Ovary (tissue), 10 donors: Measurements from ENCODE around the gene TLE4. TPM values are rescaled to one million over a fixed set of nuclear protein-coding genes. Genes with fewer than 3 reads are reported as not detected.

Experiments used
- DNase-seq, 5 donors: peaks; one replicate each; pipeline ENCODE4 v3.0.0-alpha.2; 2019 to 2020
- H3K27ac ChIP-seq, 2 donors: fragments of 200-600 bp; one replicate each; pipeline versions ENCODE4 v1.5.1 to v1.8.0; 2019 to 2022
- H3K27me3 ChIP-seq: fragments of 200-600 bp; one replicate; pipeline ENCODE4 v1.8.0; 2022
- H3K36me3 ChIP-seq: fragments of 200-600 bp; sonication (generic); one replicate; pipeline ENCODE4 v1.5.1; 2019
- H3K4me1 ChIP-seq: one replicate; pipeline ENCODE4 v1.8.1; 2013; ENCODE audit warnings: mild to moderate bottlenecking, moderate library complexity; ENCODE audit not compliant: insufficient read depth
- H3K4me3 ChIP-seq: fragments of 200-600 bp; sonication (generic); one replicate; pipeline ENCODE4 v1.5.1; 2017
- H3K9me3 ChIP-seq, 2 donors: fragments of 200-600 bp in 1 of 2; sonication (generic) in 1 of 2; one replicate each; pipeline versions ENCODE4 v1.5.1 to v1.8.1; 2013 to 2019; ENCODE audit warnings: mild to moderate bottlenecking in 1 of 2, moderate library complexity in 1 of 2
- EP300 ChIP-seq: sonication (generic); formaldehyde crosslinking; IDR thresholded peaks from one replicate; pipeline ENCODE4 v1.6.1; 2017; ENCODE audit warnings: antibody characterized with exemption
- POLR2A ChIP-seq: fragments of 450-650 bp; IDR thresholded peaks from one replicate; pipeline ENCODE4 v1.6.1; 2017; ENCODE audit warnings: antibody characterized with exemption, mild to moderate bottlenecking, moderate library complexity
- WGBS, 3 donors: extraction: QIAGEN DNeasy Blood & Tissue Kit in 1 of 3; methylation state at CpG; one replicate each; pipeline versions ENCODE4 v1.1.5 to v1.1.7; 2013 to 2017; 5-methylcytosine and 5-hydroxymethylcytosine counted together
- intact Hi-C, 4 donors: fragments of 100-400 bp; cut with DNase I; formaldehyde crosslinking; loops; one replicate each; pipeline versions ENCODE4 v1.11.0 to v1.15.1; 2022 to 2023
- long read RNA-seq, 3 donors: library from polyadenylated mRNA in 2 of 3; unstranded in 2 of 3; transcript quantifications; one replicate each; pipeline ENCODE4 v2.0.0 and lab custom pipeline, GENCODE V29; 2021 to 2026
- polyA plus RNA-seq, 2 donors: library from polyadenylated mRNA; stranded (reverse); fragments of 200-250 nt in 1 of 2; fragments of 350-450 nt in 1 of 2; fragmentation: Illumina TruSeq in 1 of 2; extraction: RNeasy Lipid Tissue Mini Kit (QIAGEN cat#74804) in 1 of 2; gene quantifications; one replicate each; pipeline ENCODE4 v1.2.3, GENCODE V29; 2013 to 2014
- total RNA-seq, 7 donors: library from RNA; depleted of rRNA in 2 of 7; stranded (reverse); fragments of >200 nt in 2 of 7; fragmentation: NEBNext Ultra II Directional in 3 of 7; extraction: Animal tissue kit (Norgen Biotek cat#: 25700) in 3 of 7; gene quantifications; one replicate each; pipeline versions ENCODE4 v1.1.0 to v1.2.4, GENCODE V29; 2016 to 2023
- TF ChIP-seq, protein P1 (sequence below), 3 donors: fragments of 450-650 bp in 2 of 3; fragments of 200-600 bp in 1 of 3; IDR thresholded peaks; one replicate each; pipeline versions ENCODE4 v1.5.1 to v1.8.0; 2016 to 2022; ENCODE audit warnings: antibody characterized with exemption in 3 of 3, mild to moderate bottlenecking in 1 of 3
- donor health status: DM: no; HTN: no; CAD: no; lungs with moderate emphysema.
- donor health status: DM: no; HTN: no; CAD: no.
- donor health status: Bipolar disorder and iron deficiency.
- donor health status: DM: yes; HTN: yes; CAD: no.
- donor health status: DM: no; HTN: no; CAD: no.
- donor health status: DM: yes; HTN: yes; CAD: no.

The TLE4 gene
- total RNA-seq (10 to 100 TPM; 50.3 to 67.5 (median 56.1) TPM), polyA plus RNA-seq (10 to 100 TPM; 34.6 to 48.6 TPM)
- long read RNA-seq, donor 1, partial matches to known transcripts = 4 of 9 reads
- long read RNA-seq, donor 1, other reads (novel, unspliced or antisense) = 4 of 9 reads
- long read RNA-seq, donor 2, partial matches to known transcripts = 0 of 3 reads
- long read RNA-seq, donor 2, other reads (novel, unspliced or antisense) = 0 of 3 reads
- long read RNA-seq, donor 3, partial matches to known transcripts = 14 of 20 reads
- long read RNA-seq, donor 3, other reads (novel, unspliced or antisense) = 5 of 20 reads

DNA sequence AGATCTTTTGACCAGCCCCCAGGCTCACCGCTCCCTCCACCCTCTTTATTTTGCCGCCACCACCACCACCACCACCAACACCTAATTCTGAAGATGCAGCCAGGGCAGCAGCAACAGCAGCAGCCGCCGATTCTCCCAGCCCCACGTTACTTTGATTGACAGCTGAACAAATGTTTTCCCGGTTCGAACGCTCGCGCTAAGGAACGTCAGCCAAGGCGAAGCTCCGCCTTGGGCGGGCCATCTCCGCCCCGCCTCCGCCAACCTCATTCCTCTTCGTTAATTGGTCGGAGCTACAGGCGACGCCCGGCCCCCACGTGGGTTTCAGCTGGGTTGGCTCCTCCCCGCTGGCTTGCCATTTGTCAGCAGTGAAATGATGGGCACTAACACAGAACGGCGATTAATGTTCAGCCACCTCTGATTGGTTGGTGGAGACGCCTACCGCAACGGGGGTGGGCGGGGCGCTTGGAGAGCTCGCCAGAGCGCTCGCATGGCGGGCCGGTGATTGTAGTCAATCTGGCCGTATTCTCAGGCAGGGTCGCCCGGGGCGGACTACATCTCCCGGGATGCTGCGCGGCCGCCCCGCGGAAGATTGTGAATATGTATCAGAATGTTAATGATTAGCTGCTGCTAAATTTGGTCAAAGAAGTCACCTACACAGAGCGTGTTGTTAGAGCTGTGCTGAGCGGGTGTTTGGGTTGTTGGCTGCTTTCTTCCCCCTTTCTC lies at the start of gene TLE4:
Gene TLE4, plus strand, starts transcription at position 657 of the 723 bp plus-strand sequence. CDS start 826 bp downstream, outside the sequence.
- intact Hi-C loops = loop anchor here in 2 of 4 donors (10.0 kb wide), 1 partner anchor 243 kb away; no protein-coding TSS in a partner anchor
- Histone ChIP-seq H3K27ac (peak within 1 kb of the TSS; percentile 94), H3K9me3 (no peaks in the 10 kb centered on the region), H3K4me1 (no peaks in the 10 kb centered on the region), H3K4me3 (peak within 1 kb of the TSS; percentile 91), H3K27me3 (no peaks in the 10 kb centered on the region), H3K36me3 (no peaks in the 10 kb centered on the region)
- TF ChIP-seq, protein P1, sequence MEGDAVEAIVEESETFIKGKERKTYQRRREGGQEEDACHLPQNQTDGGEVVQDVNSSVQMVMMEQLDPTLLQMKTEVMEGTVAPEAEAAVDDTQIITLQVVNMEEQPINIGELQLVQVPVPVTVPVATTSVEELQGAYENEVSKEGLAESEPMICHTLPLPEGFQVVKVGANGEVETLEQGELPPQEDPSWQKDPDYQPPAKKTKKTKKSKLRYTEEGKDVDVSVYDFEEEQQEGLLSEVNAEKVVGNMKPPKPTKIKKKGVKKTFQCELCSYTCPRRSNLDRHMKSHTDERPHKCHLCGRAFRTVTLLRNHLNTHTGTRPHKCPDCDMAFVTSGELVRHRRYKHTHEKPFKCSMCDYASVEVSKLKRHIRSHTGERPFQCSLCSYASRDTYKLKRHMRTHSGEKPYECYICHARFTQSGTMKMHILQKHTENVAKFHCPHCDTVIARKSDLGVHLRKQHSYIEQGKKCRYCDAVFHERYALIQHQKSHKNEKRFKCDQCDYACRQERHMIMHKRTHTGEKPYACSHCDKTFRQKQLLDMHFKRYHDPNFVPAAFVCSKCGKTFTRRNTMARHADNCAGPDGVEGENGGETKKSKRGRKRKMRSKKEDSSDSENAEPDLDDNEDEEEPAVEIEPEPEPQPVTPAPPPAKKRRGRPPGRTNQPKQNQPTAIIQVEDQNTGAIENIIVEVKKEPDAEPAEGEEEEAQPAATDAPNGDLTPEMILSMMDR (IDR thresholded peaks at IDR 0.05) = no peak
- TF ChIP-seq POLR2A (peak; percentile 94), EP300 (peak; percentile 39)
- DNase-seq = peak; percentile 99 to 100 (median 99)
- 0% methylated on average over 48 of the region's 48 CpGs for WGBS, 3 donors

DNA sequence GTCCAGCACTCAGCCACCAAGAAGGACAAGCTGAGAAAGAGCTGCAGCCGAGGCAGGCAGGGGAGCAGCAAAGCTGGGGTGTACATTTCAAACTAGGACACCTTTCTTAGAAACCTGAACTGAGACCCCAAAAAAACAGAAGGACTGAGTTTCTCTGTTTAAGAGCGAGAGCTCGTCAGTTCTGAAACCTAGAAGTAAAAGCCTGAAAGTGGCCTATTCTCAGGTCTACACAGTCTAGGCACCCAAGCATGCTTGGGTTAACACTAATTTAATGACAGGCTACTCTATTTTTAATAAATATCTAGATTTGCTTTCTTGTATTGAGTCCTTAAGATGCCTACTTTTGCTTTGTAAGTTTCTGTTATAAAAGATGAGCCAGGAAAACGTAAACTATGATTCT lies 49.0 kb upstream of the TLE4 start:
- H3K9me3 ChIP-seq = no peaks in the 10 kb centered on the region
- no peaks in the 10 kb centered on the region for H3K4me1 ChIP-seq
- no peaks in the 10 kb centered on the region for H3K27me3 ChIP-seq
- TF ChIP-seq, protein P1 (IDR thresholded peaks at IDR 0.05) = no peak
- no peak for TF ChIP-seq POLR2A
- no peak for TF ChIP-seq EP300
- intact Hi-C loops = no loop called here
- H3K27ac ChIP-seq = no peak overlapping the region
- no peak overlapping the region for H3K4me3 ChIP-seq
- no peak for DNase-seq
- H3K36me3 ChIP-seq = no peaks in the 10 kb centered on the region
- 88 to 91% (median 88%) methylated on average over 4 of the region's 4 CpGs for WGBS, 3 donors

DNA sequence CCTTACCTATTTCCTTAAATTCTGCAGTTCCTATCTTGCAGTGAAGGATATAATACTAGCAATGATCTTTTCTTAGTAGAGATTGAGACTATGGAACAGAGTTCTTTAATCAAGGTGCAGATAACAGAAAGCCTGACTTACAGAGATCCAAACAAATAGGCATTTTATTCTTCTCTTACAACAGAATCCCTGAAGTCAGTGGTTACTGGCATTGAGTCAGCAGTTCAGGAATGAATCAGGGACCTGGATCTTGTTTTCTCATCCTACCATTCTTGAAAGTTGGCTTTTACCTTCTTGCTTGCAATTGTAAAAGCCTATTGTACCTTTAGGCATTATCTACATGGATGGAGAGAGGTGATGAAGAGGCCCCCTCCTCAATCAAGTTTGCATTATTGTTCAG lies 47.5 kb upstream of the TLE4 start:
- Histone ChIP-seq H3K9me3 (no peaks in the 10 kb centered on the region), H3K4me3 (no peak overlapping the region), H3K27ac (no peak overlapping the region), H3K36me3 (no peaks in the 10 kb centered on the region), H3K4me1 (no peaks in the 10 kb centered on the region), H3K27me3 (no peaks in the 10 kb centered on the region)
- intact Hi-C loops = no loop called here
- TF ChIP-seq EP300 (no peak), POLR2A (no peak)
- TF ChIP-seq, protein P1 (IDR thresholded peaks at IDR 0.05) = no peak
- DNase-seq = no peak

DNA sequence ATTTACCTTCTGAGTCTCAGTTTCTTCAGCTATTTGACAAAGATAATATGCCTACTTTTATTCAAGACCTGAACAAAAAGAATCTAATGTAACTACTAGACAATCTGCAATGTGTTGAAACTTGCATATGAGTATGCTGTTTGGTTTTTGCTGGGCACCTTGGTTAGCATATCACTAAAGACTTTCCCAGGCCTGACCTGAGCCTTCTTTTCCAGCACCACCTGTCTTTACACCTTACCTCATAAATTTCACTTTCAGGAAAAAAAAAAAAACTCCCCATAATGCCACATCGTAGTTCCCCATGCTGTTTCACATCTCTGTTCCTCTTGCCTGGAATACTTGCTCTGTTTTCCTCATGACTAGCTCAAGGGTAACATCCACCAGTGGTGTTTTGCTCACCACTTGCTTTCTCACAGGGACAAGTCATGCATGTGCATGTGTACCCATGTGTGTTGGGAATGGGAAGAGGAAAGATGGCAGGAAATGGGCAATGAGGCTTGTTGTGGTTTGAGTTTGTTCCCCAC lies 45.6 kb upstream of the TLE4 start:
- Histone ChIP-seq H3K27ac (no peak overlapping the region), H3K4me3 (no peak overlapping the region), H3K9me3 (no peaks in the 10 kb centered on the region), H3K27me3 (no peaks in the 10 kb centered on the region), H3K4me1 (no peaks in the 10 kb centered on the region), H3K36me3 (no peaks in the 10 kb centered on the region)
- intact Hi-C loops = no loop called here
- 84 to 96% (median 92%) methylated on average over 1 of the region's 1 CpG for WGBS, 3 donors
- DNase-seq = no peak
- TF ChIP-seq, protein P1 (IDR thresholded peaks at IDR 0.05) = no peak
